Endometrium (tissue), 2 donors: ENCODE results near the gene PPEF1.
"Not testable (repeated sequence)": the region's sequence is repeated elsewhere in the genome, so short reads cannot be mapped to it uniquely, and the experiment has no call there.

Source experiments
- FAIRE-seq: peaks from 2 replicates; lab custom pipeline; 2012; peaks lifted over from hg19 to GRCh38; lab: Jason Lieb, UNC
- donor health status: control.
- donor health status: control.

PPEF1 gene

DNA sequence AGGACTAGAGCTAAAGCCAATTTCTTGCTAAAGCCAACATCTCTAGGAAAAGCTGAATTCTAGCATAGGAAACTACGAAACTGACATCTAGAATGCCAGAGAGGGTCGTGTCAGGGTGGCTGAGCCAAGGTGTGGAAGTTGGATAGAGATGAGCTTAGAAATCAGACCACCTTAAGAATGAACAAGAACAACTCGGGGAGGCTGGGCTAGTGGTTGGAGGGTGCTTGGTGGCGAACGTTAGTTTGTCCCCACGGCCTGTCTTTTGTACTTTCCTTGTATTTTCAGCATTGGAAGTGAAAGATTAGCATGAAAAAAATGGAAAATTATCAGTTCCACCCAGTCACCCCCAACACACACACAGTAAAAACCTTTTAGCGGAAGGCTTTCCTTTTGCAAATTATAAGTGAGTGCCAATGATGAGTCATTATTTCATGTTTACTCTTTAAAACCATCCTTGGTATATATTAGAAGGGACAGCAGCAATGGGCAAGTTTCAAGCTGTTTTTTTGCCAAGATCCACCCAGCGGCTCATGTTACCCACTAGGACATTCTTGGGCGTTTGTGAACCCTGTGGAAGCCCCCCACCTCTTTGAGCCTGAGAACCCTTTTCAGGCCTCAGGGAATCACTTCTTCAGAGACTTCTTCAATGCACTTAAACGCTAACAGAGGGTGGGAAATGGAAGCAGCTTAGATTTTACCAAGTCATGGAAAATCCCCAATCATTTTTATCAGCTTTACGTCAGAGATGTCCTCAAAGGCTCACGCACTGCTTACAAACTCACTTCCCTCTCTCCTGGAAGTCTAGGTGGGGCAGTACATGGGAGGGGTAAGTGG is 4.9 kb upstream of the PPEF1 start:
- FAIRE-seq, result no peak

DNA sequence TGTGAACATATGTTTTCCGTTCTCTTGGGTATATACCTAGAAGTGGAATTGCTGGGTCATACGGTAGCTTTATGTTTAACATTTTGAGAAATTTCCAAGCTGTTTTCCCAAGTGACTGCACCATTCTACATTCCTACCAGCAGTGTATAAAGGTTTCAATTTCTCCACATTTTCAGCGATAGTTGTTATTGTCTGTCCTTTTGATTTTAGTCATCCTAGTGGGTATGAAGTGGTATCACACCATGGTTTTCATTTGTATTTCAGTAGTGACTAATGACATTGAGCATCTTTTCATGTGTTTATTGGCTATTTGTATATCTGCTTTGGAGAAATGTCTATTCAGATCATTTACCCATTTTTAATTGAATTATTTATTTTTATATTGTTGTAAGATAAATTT is 2.4 kb downstream of the PPEF1 start:
- no peak for FAIRE-seq

DNA sequence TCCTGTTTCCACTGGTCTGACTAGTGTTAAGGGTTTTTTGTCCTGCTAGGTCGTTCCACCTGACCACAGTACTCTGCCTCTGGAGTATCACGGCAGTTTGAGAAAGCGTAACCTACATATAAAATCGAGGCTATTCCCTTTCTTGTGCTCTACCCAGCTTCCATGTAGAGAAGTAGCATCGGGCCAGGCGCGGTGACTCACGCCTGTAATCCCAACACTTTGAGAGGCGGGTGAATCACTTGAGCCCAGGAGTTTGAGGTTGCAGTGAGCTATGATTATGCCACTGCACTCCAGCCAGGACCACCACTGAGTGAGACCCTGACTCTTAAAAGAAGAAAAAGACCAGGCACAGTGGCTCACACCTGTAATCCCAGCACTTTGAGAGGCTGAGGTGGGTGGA is 7.5 kb downstream of the PPEF1 start:
- no peak for FAIRE-seq

DNA sequence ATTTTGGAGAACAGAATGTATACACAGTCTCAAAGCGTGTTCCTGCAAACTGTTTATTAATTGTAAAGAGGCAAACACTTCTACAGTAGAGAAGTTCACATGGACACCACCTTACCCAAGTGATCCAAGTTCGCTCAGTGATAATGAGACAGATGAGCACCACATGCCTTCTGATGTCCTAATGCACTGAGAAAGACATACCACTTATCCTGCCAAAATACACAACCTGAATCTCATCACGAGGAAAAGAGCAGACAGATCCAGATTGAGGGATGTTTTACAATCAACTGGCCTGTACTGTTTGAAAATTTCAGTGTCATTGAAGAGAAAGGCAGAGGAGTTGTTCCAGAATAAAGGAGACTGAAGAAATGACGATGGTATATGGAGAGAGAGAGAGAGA is 12.4 kb downstream of the PPEF1 start:
- no peak for FAIRE-seq

DNA sequence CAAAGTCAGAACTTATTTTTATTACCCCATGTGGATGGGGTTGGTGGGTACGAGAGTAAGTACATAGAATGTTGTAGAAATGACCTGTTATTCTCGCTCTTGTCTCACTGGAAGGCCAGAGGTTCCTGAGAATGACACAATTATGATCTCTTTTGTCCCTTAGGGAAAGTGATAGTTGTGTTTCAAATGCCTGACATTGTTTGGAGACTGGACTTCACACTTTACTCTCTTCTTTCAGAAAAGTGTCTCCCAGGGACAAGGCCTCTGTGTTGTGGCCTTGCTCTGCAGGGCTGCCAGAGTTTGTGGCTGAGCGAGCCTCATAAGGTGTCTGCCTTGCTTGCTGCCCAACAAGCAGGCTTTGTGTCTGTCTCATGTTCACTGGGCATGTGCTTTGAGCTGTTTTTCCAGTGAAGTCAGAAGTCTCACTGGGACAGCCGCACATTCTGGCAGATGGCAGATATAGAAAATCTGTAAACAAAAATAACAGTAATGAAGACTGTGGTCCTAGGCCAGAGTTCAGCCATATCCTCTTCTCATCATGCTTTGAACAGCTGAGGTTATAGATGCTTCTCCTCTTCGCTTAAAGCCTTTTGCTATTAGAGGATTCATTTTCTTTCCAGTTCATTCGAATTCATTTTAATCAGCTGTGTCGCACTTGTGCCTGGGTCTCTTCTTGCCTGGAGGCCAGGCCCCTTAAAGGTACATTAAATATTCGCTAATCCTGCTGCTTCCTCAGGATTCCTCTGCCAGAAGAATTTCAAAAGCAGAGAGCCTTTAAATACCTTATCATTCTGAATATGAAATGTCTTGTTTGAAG is 14.4 kb downstream of the PPEF1 start:
- no peak for FAIRE-seq

DNA sequence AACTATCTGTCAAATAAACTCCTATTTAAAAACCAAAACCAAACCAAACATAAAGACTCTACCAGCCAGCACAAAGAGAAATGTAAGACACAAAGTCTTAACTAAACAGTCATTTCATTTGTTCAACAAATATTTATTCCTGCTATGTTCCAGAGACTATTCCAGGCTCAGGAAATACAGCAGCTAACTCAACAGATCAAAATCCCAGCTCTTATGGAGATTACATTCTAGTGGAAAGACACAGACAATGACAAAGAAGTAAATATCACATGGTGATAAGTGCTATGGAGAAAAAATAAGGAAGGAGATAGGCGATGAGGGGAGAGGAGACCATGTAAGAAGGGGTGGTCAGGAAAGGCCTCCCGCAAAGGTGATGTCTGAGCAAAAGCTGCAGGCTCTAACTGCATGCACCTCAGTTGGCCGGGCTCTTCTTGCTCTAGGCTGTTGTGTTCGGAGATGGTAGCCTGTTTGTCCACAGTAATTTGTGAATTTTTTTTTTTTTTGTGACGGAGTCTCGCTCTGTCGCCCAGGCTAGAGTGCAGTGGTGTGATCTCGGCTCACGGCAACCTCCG is 15.1 kb downstream of the PPEF1 start:
- FAIRE-seq, result no peak

DNA sequence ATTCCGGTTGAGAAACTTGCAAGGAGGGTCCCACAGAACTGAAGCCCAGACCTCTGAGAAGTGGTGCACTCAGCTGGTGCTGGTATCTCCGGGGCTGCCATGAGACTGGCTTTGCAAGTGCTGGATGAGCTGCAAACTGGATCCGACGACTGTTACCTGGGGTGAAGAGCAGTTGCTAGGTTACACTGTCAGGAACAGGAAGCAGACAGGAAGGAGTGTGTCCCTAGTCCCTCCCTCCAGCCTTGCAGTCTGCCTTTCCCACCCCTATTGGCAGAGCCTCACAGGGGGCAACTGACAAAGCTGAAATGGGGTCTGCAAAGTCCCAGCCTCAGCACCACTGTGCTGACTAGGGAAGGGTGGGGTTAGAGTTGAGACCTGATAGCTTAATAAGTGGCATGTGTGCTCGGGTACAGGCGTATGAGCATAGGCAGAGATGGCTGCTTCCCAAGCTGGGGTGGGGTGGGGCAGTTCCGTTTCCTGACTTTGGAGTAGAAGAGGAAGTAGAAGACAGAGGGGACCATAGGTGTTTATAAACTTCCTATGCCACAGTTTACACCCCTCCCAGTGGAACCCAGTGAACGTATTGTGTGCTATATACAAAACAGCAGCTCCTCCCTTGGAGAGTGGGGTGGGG is 18.0 kb downstream of the PPEF1 start:
- no peak for FAIRE-seq

DNA sequence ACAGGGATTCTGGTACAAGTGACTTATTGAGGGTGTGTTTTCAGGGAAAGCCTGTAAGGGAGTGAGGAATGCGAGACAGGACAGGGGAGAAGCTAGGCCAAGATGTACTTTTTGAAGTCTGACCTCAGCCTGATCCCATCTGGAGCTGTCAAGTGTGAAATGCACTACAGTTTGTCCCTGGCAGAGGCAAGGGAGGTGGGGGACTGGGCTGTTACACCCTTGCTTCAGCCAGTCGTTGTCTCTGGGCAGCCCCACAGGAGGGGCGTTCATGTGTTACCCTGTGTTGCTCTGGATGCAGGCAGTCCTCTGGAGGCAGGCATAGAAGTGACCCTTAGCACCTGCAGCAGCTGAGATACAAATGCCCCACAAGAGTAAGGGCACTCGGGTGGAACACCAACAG is 25.8 kb downstream of the PPEF1 start:
- no peak for FAIRE-seq

DNA sequence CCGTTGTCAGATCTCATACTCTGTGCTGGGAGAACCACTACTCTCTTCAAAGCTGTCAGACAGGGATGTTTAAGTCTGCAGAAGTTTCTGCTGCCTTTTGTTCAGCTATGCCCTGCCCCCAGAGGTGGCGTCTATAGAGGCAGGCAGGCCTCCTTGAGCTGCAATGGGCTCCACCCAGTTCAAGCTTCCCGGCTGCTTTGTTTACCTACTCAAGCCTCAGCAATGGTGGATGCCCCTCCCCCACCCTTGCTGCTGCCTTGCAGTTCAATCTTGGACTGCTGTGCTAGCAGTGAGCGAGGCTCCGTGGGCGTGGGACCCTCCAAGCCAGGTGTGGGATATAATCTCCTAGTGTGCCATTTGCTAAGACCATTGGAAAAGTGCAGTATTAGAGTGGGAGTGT is 32.2 kb downstream of the PPEF1 start:
- FAIRE-seq, result not testable (repeated sequence)

DNA sequence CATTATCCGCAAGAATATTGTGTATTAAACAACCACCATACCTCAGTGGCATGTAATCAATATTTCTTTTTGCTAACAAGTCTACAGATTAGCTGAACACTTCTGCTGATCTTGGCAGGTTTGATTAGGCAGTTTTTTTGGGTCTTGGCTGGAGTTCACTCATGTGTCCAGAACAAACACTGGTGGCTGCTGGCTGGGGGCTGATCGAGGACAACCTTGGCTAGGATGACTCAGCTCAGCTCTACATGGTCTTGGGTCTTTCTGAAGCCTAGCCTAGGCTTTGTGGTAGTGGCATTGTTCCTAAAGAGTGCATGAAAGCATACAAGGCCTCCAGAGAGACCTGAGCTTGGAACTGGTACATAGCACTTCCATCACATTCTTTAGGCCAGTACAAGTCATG is 41.1 kb downstream of the PPEF1 start:
- no peak for FAIRE-seq

DNA sequence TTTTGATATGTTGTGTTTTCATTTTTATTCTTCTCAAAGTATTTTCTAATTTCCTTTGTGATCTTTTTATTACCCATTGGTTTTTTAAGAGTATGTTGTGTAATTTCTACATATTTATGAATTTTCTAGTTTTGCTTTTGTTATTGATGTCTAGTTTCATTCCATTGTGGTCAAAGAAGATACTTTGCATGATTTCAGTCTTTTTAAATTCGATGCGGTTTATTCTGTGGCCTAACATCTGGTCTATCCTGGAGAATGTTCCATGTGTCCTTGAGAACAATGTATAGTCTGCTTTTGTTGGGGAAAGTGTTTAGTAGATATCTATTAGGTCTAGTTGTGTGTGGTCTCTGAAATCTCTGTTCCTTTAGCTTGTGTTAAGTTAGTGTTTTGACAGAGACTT is 46.2 kb downstream of the PPEF1 start:
- no peak for FAIRE-seq

DNA sequence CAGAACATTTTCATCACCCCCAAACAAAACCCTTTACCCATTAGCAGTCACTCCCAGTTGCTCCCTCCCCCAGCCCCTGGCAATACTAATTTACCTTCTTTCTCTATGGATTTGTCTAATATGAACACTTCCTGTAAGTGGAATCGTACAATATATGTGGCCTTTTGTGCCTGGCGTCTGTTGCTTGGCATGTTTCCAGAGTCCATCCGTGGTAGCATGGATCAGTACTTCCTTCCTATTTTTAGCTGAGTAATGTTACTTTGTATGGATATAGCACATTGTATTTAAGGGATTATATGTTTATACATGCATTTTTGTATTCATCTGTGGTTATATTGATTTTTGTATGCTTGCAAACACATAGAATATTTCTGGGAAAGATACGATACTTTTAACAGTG is 48.2 kb downstream of the PPEF1 start:
- FAIRE-seq, result no peak

DNA sequence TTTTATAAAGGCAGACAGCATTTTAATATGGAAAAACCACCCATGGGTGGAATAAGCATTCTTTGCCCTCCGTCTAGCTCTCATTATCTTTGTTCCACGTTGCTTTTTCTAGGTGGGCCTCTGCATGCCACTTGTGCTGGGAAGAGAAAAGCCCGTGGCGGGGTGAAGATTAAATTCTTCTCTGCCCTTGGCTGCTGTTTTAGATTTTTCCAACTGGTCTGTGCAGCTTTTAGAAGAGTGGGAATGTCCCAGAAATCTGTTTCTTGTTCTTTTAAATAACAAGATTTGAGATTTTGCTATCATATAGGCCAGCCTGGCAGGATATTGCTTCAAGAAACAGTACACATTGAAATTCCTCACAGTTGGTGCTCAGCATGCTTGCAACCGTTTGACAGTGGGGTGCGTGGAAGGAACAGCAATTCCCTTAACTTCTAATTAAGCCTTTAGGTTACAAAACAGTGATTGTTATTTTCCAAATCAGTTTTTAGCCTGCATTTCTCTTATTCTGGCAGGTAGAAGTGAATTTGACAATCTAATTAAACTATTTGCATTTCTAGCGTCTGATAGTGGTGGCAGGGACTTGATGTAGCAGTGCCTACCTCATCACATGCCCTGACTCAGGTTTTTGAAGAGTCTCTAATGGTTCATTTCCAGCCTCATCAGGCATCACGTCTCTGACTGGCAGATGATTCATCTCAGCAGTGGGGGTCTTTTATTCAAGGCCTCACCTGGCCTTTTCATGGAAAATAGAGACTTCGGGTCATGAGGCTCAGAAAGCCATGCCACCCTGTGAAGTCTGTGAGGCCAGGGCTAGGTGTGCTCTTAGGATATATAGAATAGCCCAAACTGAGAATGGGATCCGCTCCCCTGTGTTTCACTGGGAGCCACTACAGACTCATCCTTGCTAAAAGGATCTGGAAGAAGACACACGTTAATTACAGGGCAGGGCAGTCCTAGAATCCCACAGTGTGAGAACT is 50.8 kb downstream of the PPEF1 start:
- no peak for FAIRE-seq

DNA sequence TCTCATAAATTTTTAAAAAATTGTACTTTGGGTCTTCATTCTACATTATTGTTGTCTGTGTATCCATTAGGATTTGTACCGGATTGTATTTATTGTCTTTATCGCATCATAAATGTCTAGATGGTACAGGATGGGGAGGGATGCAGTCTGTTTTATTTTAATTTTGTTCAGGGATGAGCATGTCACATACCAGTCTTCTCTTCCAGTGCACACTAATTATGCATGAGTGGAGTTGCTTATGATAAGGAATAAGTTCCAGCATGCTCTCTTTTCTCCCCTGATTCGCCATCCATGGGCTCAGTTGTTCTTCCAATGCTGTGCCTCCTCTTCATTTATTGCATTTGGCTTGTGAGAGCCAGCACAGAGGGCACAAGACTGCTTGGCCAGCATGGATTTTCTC is 54.3 kb downstream of the PPEF1 start:
- no peak for FAIRE-seq

DNA sequence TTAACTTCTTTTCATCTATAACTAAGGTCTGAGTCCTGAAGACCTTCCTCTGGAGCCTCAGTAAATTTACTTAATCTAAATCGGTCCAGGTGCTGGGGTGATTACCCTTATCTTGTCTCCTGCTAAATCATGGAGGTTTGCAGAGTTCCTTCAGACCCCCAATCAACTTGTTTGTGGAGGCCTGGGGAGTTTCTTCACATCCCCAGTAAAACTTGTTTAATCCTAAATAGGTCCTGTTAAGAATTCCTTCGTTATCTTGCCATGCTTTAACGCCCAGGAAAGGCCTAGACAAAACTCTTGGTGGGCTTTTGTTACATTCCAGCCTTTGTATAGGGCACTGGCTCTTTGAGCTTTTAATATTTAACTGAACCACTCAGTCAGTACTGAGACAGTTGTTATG is 55.7 kb downstream of the PPEF1 start:
- not testable (repeated sequence) for FAIRE-seq

DNA sequence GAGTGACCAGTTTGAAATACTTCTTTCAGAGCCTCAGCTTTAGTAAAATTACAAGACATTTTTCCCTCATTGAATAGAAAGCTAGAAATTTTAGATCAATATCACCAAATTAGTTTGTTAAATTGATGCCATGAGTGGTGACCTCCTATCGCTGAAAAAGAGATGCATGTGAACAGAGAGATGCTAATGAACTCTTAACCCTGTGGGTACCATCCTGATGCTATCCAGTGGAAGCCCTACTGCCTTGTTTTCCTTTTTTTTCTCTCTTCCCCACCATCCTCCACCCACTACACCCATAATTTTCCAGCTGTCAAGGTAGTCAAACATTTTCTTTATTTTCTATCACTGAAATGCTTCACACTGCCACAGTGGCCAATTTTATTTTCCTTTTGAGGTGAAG is 61.9 kb downstream of the PPEF1 start:
- FAIRE-seq, result no peak

DNA sequence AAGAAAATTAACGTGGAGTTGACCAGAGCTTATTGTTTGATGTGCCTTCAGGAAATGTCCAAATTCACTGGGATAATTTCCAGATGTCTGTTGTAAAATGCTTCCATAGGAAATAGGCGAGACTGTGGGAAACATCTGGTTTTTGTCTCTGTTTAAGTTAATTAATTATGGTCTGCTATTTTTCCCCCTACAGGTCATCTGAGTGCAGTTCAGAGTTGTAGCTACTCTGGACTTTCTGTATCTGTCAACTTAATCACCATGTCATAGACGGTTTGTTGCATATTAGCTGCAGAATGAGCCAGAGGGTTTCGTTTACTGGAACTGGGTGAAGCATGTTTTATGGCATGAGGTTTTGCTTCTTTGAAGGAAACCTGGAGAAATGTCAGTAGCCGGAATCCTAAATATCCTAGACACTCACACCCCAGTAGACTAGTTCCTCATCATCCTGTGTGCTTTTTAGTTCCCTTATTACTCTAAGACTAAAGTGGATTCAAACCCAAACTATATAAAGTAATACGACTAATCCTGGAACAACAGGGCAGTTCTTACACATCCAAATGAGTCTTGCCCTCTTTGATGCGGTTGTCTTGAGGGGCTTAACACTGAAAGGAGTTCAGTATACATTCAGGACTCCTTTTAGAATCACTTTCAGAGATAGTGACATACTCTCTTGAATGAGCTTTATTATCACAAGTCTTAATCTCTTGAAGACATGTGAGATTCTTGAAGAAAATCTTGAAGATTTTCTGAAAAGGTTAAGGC is 62.5 kb downstream of the PPEF1 start:
- peak; percentile 58 for FAIRE-seq

DNA sequence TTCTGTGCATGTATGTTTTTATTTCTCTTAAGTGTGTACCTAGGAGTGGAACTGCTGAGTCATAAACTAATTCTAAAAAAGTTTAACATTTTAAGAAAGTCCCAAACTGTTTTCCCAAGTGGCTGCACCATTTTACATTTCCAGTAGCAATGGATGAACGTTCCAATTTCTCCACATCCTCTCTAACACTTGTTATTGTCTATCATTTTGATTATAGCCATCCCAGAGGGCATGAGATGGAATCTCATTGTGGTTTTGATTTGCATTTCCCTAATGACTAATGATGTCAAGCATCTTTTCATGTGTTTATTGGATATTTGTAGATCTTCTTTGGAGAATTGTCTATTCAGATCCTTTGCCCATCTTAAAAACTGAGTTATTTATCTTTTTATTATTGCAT is 82.5 kb downstream of the PPEF1 start:
- FAIRE-seq, result no peak

DNA sequence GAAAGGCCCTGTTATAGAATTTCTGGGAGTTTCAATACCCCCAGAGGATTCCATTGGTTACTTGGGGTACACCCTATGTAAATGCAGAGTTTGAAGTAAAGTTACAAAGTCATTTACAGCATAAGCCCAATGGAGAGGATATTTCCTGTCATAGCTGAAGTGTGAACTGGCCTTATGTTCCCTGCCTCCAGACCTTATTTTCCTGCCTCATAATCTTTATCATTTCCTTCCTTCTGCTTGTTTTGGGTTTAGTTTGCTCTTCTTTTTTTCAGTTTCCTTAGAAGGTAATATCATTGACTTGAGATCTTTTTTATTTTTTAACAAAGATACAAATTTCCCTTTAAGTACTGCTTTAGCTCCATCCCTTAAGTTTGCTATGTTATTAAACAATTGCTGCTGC is 85.4 kb downstream of the PPEF1 start:
- FAIRE-seq, result no peak

DNA sequence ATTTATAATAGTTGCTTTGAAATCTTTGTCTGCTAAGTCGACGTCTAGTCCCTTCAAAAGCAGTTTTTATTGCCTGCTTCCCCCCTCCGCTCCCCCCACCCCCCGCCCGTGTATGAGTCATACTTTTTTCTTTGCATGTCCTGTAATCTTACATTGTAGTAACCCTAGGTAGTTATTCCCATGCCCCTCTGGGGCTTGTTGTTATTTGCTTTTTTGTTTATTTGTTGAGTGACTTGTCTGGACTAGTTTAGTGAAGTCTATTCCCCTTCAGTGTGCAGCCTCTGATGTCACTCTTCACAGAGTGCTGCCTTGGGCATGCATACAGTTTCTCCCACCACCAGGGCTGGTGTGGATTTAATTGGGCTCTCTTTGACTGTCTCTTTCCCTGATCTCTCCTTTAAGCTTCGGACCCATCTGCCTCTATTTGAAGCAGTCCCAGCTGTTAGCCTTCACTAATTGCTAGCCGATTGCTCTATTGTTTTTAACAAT is 86.2 kb downstream of the PPEF1 start:
- FAIRE-seq, result no peak

DNA sequence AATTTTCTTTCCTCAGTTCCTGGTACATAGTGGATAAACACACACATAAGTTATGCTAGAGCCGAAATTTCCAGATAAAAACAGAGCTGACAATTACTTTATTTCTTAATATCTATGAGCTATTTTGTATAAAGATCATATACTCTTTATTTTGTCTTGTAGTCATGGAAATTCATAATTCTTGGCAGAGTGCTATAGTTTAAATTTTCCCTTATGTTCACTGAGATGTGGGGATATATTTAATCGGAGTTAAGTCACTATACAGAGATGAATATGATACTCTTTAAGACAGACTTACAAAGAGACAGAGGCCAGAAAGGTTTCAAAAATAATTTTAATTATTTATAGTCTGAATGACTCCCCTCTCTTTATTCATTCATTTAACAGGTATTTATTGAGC is 89.7 kb downstream of the PPEF1 start:
- no peak for FAIRE-seq
